GM03348 (cell line): Measurements from ENCODE around the gene PARN.
A peak's percentile ranks its signal among the peaks of the same experiment; 100 is the strongest.
"Not testable (repeated sequence)": the region's sequence is repeated elsewhere in the genome, so short reads cannot be mapped to it uniquely, and the experiment has no call there.

ENCODE experiments used
- DNase-seq: peaks from one replicate; pipeline ENCODE4 v3.0.0; 2012; ENCODE audit warnings: low spot score

Gene PARN, protein sequence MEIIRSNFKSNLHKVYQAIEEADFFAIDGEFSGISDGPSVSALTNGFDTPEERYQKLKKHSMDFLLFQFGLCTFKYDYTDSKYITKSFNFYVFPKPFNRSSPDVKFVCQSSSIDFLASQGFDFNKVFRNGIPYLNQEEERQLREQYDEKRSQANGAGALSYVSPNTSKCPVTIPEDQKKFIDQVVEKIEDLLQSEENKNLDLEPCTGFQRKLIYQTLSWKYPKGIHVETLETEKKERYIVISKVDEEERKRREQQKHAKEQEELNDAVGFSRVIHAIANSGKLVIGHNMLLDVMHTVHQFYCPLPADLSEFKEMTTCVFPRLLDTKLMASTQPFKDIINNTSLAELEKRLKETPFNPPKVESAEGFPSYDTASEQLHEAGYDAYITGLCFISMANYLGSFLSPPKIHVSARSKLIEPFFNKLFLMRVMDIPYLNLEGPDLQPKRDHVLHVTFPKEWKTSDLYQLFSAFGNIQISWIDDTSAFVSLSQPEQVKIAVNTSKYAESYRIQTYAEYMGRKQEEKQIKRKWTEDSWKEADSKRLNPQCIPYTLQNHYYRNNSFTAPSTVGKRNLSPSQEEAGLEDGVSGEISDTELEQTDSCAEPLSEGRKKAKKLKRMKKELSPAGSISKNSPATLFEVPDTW

GRCh38 chr16:14629919-14630619 lies at the start of gene PARN:
PARN (minus strand) TSS chr16:14630260; CDS start chr16:14630125, 135 bp downstream.
- DNase-seq, result peak; percentile 99

DNA sequence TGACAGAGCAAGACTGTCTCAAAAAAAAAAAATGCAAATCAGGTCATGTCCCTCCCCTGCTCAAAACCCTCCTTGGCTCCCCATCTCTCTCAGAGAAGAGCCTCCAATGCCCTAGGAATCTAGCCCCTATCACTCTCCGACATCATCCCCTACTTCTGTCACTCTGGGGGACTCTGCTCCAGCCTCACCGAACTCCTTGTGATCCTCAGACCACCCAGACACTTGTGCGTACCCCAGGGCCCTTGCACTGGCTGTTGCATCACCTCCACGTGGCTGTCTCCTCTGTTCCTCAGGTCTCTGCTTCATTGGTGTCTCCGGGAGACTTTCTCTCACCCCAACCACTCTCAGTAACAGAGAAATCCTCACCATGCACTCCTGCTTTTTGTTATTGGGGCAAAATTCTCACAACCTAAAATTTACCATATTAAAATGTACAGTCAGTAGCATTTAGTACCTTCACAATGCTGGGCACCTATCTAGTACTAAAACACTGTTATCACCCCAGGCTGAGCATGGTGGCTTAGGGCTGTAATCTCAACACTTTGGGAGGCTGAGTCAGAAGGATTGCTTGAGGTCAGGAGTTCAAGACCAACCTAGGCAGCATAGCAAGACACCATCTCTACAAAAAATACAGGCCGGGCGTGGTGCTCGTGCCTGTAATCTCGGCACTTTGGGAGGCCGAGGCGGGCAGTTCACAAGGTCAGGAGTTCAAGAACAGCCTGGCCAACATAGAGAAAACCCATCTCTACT lies 48.9 kb upstream of the PARN start:
- no peak for DNase-seq

GRCh38 chr16:14677627-14678026 lies 47.6 kb upstream of the PARN start:
- DNase-seq, result no peak

DNA sequence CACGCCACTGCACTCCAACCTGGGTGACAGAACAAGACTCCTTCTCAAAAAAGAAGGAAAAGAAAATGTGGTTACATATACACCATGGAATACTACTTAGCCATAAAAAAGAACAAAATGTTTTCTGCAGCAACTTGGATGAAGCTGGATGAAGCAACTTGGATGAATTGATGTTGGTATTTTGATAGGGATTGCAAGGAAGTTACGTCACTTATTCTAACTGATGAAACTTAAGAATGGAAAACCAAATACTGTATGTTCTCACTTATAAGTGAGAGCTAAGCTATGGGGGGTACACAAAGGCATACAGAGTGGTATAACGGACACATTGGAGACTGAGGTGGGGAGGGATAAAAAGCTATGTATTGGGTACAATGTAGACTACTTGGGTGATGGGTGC lies 46.6 kb upstream of the PARN start:
- no peak for DNase-seq

DNA sequence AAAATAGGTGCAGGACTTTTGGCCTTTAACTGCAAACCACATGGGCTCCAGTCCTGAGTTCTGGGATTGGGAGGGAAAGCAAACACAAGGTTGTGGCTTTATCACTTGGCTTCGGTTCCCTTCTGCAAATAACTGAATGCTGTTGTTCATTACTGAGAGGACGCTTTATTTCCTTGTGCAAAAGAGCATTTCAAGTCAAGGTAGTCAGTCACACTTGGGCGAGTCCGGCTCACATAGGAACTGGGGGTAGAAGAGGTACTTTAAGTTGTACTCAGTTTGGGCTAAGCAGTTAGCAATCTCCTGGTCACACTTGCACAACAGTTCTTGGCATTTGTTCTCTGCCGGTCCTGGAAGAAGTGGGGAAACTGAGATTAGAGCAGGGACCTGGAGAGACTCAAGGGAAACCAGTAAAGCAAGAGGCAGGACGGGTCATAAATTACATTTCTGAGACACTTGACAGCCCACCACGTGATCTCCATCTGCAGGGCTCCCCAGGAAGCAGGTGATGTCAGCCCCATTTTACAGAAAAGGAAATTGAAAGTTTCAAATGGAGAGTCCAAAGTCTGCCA lies 42.4 kb upstream of the PARN start:
- DNase-seq, result no peak

- no peak for DNase-seq
These were observed 39.7 kb upstream of the PARN start for GRCh38 chr16:14669776-14670175.

GRCh38 chr16:14668556-14669223 lies 38.6 kb upstream of the PARN start:
- DNase-seq, result no peak

- no peak for DNase-seq
These were observed 37.5 kb upstream of the PARN start for GRCh38 chr16:14667347-14668266.

DNA sequence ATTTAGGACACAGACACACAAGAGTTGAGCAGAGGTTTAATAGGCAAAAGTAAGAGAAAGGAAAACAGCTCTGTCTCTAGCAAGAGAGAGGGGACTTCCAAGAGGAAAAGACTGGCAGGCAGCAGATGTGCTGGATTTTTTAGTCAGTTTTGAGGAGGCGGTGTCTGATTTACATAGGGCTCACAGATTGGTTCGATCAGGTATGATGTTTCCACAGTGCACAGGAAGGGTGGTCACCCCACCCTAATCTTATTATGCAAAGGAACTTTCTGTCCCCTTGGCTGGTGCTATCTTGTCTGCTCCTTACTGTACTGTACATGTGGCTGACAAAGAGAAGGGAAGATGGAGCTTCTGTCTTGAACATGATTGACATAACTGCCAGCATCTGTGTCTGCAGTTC lies 28.0 kb upstream of the PARN start:
- DNase-seq, result no peak

- DNase-seq, result no peak
These were observed 22.7 kb upstream of the PARN start for GRCh38 chr16:14652726-14653125.

- DNase-seq, result no peak
These were observed 20.6 kb upstream of the PARN start for GRCh38 chr16:14650629-14651028.

DNA sequence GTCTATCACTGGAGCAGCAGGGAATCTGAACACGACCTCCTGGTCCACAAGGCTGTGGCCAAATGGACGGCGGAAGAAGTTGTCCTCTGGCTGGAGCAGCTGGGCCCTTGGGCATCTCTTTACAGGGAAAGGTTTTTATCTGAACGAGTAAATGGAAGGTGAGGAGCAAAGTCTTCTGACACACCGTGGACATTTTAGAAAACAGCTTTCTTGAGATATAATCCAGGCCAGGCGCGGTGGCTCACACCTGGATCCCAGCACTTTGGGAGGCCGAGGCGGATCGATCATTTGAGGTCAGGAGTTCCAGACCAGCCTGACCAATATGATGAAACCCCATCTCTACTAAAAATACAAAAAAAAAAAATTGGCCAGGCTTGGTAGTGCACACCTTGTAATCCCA lies 19.8 kb upstream of the PARN start:
- DNase-seq, result no peak

DNA sequence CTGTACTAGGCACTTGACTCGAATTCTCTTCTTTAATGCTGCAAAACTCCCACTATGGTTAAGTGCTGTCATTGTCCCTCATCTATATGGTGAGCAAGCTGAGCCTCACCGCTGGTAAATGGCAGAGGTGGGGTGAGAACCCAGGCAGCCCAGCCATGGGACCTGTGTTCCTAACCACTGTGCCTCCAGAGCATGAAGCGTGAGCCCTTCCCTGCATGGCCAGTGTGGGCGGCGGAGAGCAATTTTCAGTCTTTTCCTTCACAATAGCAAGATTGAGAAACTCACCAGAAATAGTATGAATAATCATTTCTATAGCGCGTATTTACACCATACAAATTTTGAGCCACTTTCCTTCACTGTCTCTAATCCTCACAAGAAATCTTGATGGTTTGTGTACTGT lies 11.9 kb upstream of the PARN start:
- DNase-seq, result no peak

DNA sequence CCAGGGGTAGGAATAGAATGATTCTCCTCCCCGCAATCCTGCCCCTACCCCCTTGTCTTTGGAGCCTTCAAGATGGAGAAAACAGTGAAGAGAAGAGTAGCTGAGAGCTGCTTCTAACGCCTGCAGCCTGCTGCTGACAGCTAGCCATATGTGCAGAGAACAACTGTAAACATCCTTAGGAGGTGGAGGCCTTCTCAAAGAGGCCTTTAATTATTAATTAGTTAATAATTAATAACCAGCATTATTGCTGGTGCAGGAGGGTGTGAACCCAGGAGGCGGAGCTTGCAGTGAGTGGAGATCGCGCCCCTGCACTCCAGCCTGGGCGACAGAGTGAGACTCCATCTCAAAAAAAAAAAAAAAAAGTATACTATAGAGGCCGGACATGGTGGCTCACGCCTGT lies 11.1 kb upstream of the PARN start:
- DNase-seq, result no peak

- no peak for DNase-seq
These were observed 10.5 kb upstream of the PARN start for GRCh38 chr16:14640538-14640937.

DNA sequence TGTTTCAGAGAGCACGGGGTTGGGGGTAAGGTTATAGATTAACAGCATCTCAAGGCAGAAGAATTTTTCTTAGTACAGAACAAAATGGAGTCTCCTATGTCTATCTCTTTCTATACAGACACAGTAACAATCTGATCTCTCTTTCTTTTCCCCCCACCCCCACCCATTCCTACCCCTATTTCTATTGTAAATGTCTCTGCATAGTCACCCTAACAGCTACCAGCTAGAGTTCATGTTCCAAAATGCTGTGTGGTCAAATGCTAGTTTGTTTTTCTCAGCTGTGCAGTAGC lies 6.8 kb upstream of the PARN start:
- DNase-seq, result not testable (repeated sequence)

DNA sequence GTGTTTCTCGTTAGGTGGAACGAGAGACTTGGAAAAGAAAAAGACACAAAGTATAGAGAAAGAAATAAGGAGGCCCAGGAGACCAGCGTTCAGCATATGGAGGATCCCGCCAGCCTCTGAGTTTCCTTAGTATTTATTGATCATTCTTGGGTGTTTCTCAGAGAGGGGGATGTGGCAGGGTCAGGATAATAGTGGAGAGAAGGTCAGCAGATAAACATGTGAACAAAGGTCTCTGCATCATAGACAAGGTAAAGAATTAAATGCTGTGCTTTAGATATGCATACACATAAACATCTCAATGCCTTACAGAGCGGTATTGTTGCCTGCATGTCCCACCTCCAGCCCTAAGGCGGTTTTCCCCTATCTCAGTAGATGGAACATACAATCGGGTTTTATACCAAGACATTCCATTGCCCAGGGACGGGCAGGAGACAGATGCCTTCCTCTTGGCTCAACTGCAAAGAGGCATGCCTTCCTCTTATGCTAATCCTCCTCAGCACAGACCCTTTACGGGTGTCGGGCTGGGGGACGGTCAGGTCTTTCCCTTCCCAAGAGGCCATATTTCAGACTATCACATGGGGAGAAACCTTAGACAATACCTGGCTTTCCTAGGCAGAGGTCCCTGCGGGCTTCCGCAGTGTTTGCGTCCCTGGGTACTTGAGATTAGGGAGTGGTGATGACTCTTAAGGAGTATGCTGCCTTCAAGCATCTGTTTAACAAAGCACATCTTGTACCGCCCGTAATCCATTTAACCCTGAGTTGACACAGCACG lies 6.3 kb upstream of the PARN start:
- DNase-seq, result not testable (repeated sequence)

DNA sequence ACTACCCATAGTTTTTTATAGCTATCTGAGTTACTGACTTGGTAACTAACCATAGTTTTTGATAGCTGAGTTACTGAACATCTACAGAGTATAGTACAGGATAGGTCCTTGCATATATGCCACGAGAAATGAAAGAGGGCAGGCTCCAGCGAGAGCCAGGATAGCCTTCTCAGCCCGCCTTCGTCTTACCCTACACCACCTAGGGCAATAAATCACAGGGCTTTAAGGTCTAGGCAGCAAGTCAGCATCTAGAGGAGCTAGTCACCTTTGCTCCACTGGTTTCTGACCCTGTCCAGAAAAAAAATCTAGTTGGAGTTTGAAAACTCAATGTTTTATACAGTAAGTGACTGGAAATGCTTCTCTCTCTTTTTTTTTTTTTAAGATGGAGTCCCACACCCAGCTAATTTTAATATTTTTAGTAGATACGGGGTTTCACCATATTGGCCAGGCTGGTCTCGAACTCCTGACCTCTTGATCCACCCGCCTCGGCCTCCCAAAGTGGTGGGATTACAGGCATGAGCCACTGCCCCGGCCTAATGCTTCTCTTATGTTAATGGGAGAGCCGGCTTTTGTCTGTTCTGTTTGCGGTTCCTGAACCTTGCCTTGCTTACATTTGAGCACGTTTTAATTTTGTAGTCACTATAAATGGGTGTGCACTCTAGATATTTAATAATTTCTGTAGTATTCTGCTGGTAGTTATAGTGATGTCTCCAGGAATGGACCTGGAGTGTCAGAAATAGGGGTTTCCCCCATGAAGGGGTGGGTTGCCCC lies 5.5 kb upstream of the PARN start:
- no peak for DNase-seq

DNA sequence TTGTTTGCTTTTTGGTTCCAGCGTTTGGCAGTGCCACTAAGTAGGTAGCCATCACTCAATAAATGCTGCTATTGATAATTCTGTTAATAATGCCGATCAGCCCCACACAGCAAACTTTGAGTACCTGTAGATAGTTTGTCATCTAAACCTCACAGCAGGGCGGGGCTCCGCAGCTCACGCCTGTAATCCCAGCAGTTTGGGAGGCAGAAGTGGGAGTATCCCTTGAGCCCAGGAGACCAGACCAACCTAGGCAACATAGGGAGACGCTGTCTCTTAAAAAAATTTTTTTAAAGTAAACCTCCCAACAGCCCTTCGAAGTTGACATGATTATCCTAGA lies 4.3 kb upstream of the PARN start:
- no peak for DNase-seq
